Mesothelial cell of epicardium (in vitro differentiated cells): ENCODE results near the gene CRISPLD2. TPM values are rescaled to one million over a fixed set of nuclear protein-coding genes. Genes with fewer than 3 reads are reported as not detected.
A peak's percentile ranks its signal among the peaks of the same experiment; 100 is the strongest.

Source experiments
- DNase-seq, 2 experiments: peaks; one replicate each; pipeline ENCODE4 v3.0.0; 2021; ENCODE audit warnings: low spot score in 2 of 2; ENCODE audit not compliant: unreplicated experiment in 2 of 2
- H3K27ac Mint-ChIP-seq: 2 replicates; pipeline ENCODE4 v1.8.0; 2021; ENCODE audit warnings: mixed read lengths
- H3K27me3 Mint-ChIP-seq: 2 replicates; pipeline ENCODE4 v1.8.0; 2021; ENCODE audit warnings: low read depth, mixed read lengths
- H3K36me3 Mint-ChIP-seq: 2 replicates; pipeline ENCODE4 v1.8.0; 2021; ENCODE audit warnings: mixed read lengths
- H3K4me1 Mint-ChIP-seq: 2 replicates; pipeline ENCODE4 v1.8.0; 2021; ENCODE audit warnings: mixed read lengths
- H3K4me3 Mint-ChIP-seq: 2 replicates; pipeline ENCODE4 v1.8.0; 2021; ENCODE audit warnings: mild to moderate bottlenecking, moderate library complexity, mixed read lengths
- H3K9me3 Mint-ChIP-seq: 2 replicates; pipeline ENCODE4 v1.8.0; 2021; ENCODE audit warnings: mixed read lengths
- CTCF ChIP-seq: fragments of 200-600 bp; sonication (generic); IDR thresholded peaks from one replicate; pipeline ENCODE4 v1.5.0; 2021; ENCODE audit warnings: antibody characterized with exemption; ENCODE audit not compliant: unreplicated experiment
- total RNA-seq: library from RNA; stranded (reverse); gene quantifications from 3 replicates; pipeline ENCODE4 v1.2.1, GENCODE V29; 2021

The CRISPLD2 gene
- total RNA-seq, 1 donor from 2014 or later = 80.1 TPM

DNA sequence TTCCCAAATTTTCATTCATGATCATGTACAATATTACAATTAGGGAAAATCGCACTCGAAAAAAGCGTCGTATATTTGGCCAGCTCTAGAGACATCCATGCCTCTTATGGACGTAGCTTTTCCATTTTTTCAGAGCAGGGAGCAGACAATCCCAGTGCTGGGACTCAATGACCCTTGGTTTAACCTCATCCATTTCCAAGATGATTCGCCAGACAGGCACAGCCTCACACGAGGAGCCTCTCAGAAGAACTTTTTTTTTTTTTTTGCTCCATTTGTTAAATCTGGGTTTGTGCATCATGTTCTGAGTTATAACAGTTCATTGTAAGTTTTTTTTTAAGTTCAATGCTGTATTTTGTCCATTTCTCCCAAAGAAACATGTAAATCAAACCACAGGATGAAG, 99.5 kb downstream of the CRISPLD2 start:
- Mint-ChIP-seq H3K4me3 (no peak overlapping the region), H3K27me3 (no peaks in the 10 kb centered on the region), H3K4me1 (peaks cover 33% of the 10 kb centered on the region), H3K36me3 (no peaks in the 10 kb centered on the region), H3K9me3 (no peaks in the 10 kb centered on the region), H3K27ac (peak overlapping the region; percentile 84)
- DNase-seq = no peak
- TF ChIP-seq CTCF = no peak

GRCh38 chr16:84919708-84920107, 99.9 kb downstream of the CRISPLD2 start:
- Mint-ChIP-seq H3K27ac (peak overlapping the region; percentile 84), H3K9me3 (no peaks in the 10 kb centered on the region), H3K4me1 (peaks cover 34% of the 10 kb centered on the region), H3K4me3 (no peak overlapping the region), H3K36me3 (no peaks in the 10 kb centered on the region), H3K27me3 (no peaks in the 10 kb centered on the region)
- DNase-seq = no peak
- TF ChIP-seq CTCF = no peak

DNA sequence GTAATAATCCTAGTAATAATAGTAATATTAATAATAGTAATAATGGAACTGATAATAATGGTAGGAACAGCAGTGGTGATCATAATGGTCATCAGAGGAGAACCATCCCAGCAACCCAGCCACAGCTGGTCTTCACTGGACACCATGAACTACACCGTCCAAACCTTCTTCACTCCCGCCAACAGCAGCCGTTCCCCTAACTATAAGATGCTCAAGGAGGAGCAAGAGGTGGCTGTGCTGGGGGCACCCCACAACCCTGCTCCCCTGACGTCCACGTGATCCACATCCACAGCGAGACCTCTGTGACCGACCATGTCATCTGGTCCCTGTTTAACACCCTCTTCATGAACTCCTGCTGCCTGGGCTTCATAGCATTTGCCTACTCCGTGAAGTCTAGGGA, 100.5 kb downstream of the CRISPLD2 start:
- H3K4me1 Mint-ChIP-seq = peaks cover 34% of the 10 kb centered on the region
- H3K27me3 Mint-ChIP-seq = no peaks in the 10 kb centered on the region
- no peaks in the 10 kb centered on the region for H3K36me3 Mint-ChIP-seq
- H3K27ac Mint-ChIP-seq = peak overlapping the region; percentile 21
- no peak overlapping the region for H3K4me3 Mint-ChIP-seq
- no peak for DNase-seq
- no peaks in the 10 kb centered on the region for H3K9me3 Mint-ChIP-seq
- TF ChIP-seq CTCF = no peak

DNA sequence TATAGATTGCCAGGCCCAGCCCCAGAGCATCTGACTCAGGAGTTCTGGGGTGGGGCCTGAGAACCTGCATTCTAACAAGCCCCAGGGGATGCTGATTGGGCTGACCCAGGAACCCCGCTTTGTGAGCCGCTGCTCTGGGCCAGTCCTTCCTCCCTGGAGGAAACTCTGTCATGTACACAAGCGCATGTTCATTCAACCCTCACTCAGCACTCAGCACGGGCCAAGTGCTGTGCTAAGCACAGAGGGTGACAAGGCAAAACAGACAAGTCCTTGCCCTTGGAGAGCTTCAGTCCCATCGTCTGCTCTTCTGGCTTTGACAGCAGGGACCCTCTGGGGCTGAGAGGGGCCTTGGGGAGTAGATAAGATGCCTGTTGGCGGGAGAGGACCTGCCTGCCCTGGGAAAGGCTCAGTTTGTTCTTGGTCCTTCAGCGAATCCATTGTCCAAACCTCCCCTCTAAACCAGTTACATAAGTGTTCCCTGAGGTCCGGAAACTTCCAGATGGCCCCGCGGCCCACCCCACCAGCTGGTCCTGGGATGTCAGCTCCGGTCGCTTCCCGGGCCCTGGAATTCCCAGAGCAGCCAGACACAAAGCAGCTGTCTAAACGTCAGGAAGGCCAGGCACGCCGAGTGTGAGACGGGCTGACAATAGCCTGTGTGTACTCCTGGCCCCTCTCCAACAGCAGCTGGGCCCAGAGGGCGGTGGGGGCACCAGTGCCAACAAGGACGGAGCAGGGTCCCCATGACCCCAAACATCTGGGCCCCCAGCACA, 102.8 kb downstream of the CRISPLD2 start:
- Mint-ChIP-seq H3K27me3 (no peaks in the 10 kb centered on the region), H3K4me1 (peaks cover 26% of the 10 kb centered on the region), H3K4me3 (no peak overlapping the region), H3K36me3 (no peaks in the 10 kb centered on the region), H3K9me3 (no peaks in the 10 kb centered on the region), H3K27ac (peak overlapping the region; percentile 66)
- no peak for TF ChIP-seq CTCF
- no peak for DNase-seq

- no peaks in the 10 kb centered on the region for H3K36me3 Mint-ChIP-seq
- H3K4me3 Mint-ChIP-seq = no peak overlapping the region
- TF ChIP-seq CTCF = no peak
- H3K9me3 Mint-ChIP-seq = no peaks in the 10 kb centered on the region
- peaks cover 23% of the 10 kb centered on the region for H3K4me1 Mint-ChIP-seq
- H3K27ac Mint-ChIP-seq = no peak overlapping the region
- DNase-seq = no peak
- no peaks in the 10 kb centered on the region for H3K27me3 Mint-ChIP-seq
Measured at GRCh38 chr16:84924331-84925091, 104.7 kb downstream of the CRISPLD2 start.
